Loucy (cell line): ENCODE results near the gene CC2D2A.

Experiments used
- H2AFZ ChIP-seq: fragments of 200-600 bp; sonication (generic); 2 replicates; pipeline ENCODE4 v1.6.0; 2016; ENCODE audit warnings: antibody characterized with exemption, mild to moderate bottlenecking, low read length, moderate library complexity
- H3F3A ChIP-seq: fragments of 200-600 bp; 2 replicates; pipeline ENCODE4 v1.6.0; 2016; ENCODE audit warnings: antibody characterized with exemption, low read depth, mild to moderate bottlenecking
- H3K27me3 ChIP-seq: fragments of 200-600 bp; sonication (generic); 2 replicates; pipeline ENCODE4 v1.6.1; 2014; ENCODE audit warnings: low read length, mild to moderate bottlenecking; ENCODE audit not compliant: insufficient read depth, poor library complexity, severe bottlenecking
- H3K36me3 ChIP-seq: fragments of 200-600 bp; sonication (generic); 2 replicates; pipeline ENCODE4 v1.6.1; 2016; ENCODE audit warnings: low read length; ENCODE audit not compliant: insufficient read depth
- H3K4me1 ChIP-seq: fragments of 200-600 bp; sonication (generic); 2 replicates; pipeline ENCODE4 v1.5.1; 2014; ENCODE audit warnings: low read length, mild to moderate bottlenecking; ENCODE audit not compliant: insufficient read depth, poor library complexity, severe bottlenecking
- H3K4me2 ChIP-seq: fragments of 200-600 bp; sonication (generic); 2 replicates; pipeline ENCODE4 v1.6.0; 2014; ENCODE audit warnings: antibody characterized with exemption, low read length, low read depth, mild to moderate bottlenecking; ENCODE audit not compliant: poor library complexity, severe bottlenecking
- H3K4me3 ChIP-seq: fragments of 200-600 bp; sonication (generic); 2 replicates; pipeline ENCODE4 v1.5.1; 2014; ENCODE audit warnings: low read length, mild to moderate bottlenecking, mixed read lengths; ENCODE audit not compliant: poor library complexity, severe bottlenecking
- H3K79me2 ChIP-seq: fragments of 200-600 bp; sonication (generic); 2 replicates; pipeline ENCODE4 v1.6.1; 2014; ENCODE audit warnings: low read length; ENCODE audit not compliant: insufficient read depth
- H3K9ac ChIP-seq: fragments of 200-600 bp; sonication (generic); 2 replicates; pipeline ENCODE4 v1.6.0; 2014; ENCODE audit warnings: mild to moderate bottlenecking, low read depth, low read length, moderate library complexity; ENCODE audit not compliant: poor library complexity, severe bottlenecking
- H3K9me2 ChIP-seq: fragments of 200-600 bp; sonication (generic); replicated peaks from 2 replicates; pipeline ENCODE4 v1.6.1; 2016; ENCODE audit warnings: low read depth, low read length, mixed read lengths
- H3K9me3 ChIP-seq: fragments of 200-600 bp; sonication (generic); 2 replicates; pipeline ENCODE4 v1.6.1; 2014; ENCODE audit warnings: mild to moderate bottlenecking, antibody characterized with exemption, low read length, low read depth; ENCODE audit not compliant: insufficient read depth
- H4K20me1 ChIP-seq: fragments of 200-600 bp; sonication (generic); 2 replicates; pipeline ENCODE4 v1.6.0; 2014; ENCODE audit warnings: antibody characterized with exemption, low read length, mild to moderate bottlenecking; ENCODE audit not compliant: insufficient read depth, poor library complexity, severe bottlenecking
- EZH2phosphoT487 ChIP-seq: fragments of 200-600 bp; IDR thresholded peaks from 2 replicates; pipeline ENCODE4 v1.6.1; 2018; ENCODE audit warnings: antibody characterized with exemption, mild to moderate bottlenecking, moderate library complexity, borderline replicate concordance
- TF ChIP-seq, protein P1 (sequence below): fragments of 200-600 bp; sonication (generic); conservative IDR thresholded peaks from 2 replicates; pipeline ENCODE4 v1.5.1; 2014; ENCODE audit warnings: mild to moderate bottlenecking, antibody characterized with exemption, low read length

CC2D2A gene

GRCh38 chr4:15525080-15525479 is 55.4 kb downstream of the CC2D2A start:
- Histone ChIP-seq H3K9me3 (no peaks in the 10 kb centered on the region), H3K79me2 (no peaks in the 10 kb centered on the region), H3K9ac (no peak overlapping the region), H3K4me3 (no peak overlapping the region), H3K36me3 (no peaks in the 10 kb centered on the region), H3K27me3 (no peaks in the 10 kb centered on the region), H2AFZ (no peak overlapping the region), H3F3A (no peaks in the 10 kb centered on the region), H4K20me1 (no peaks in the 10 kb centered on the region), H3K4me1 (no peaks in the 10 kb centered on the region), H3K4me2 (no peak overlapping the region), H3K9me2 (no peaks in the 10 kb centered on the region)
- TF ChIP-seq EZH2phosphoT487 = no peak
- TF ChIP-seq, protein P1, sequence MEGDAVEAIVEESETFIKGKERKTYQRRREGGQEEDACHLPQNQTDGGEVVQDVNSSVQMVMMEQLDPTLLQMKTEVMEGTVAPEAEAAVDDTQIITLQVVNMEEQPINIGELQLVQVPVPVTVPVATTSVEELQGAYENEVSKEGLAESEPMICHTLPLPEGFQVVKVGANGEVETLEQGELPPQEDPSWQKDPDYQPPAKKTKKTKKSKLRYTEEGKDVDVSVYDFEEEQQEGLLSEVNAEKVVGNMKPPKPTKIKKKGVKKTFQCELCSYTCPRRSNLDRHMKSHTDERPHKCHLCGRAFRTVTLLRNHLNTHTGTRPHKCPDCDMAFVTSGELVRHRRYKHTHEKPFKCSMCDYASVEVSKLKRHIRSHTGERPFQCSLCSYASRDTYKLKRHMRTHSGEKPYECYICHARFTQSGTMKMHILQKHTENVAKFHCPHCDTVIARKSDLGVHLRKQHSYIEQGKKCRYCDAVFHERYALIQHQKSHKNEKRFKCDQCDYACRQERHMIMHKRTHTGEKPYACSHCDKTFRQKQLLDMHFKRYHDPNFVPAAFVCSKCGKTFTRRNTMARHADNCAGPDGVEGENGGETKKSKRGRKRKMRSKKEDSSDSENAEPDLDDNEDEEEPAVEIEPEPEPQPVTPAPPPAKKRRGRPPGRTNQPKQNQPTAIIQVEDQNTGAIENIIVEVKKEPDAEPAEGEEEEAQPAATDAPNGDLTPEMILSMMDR = no peak

DNA sequence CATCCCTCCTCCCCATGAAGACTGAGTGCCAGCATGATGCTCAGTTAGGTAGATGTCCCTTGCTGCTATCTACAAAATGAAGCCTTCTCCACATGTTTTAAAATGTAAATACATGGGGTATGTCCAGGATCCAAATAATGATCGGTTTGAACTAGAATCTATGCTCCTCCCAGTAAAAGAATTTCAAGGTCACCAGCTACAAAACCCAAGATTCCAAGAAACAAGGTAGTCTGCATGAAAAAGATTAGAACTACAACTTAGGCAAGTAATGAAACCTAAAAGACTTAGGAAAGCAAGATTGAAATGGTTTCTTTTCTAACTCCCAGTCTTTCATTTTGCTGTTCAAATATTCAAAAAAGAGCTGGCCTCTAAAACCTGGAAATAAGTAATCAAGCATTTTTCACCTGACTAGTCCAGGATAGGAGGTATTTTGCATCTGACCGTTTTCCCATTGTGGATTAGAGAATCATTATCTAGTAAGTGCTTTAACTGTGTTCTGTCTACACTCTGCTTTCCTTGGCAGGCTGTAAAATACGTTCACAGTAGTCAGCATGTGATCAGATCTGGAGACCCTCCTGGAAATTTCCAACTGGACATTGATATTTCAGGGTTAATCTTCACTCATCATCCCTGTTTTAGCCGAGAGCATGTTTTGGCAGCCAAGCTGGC is 57.4 kb downstream of the CC2D2A start:
- no peak overlapping the region for H3K4me3 ChIP-seq
- H3K4me1 ChIP-seq = no peaks in the 10 kb centered on the region
- no peak overlapping the region for H2AFZ ChIP-seq
- H4K20me1 ChIP-seq = no peaks in the 10 kb centered on the region
- no peaks in the 10 kb centered on the region for H3K36me3 ChIP-seq
- no peaks in the 10 kb centered on the region for H3K27me3 ChIP-seq
- H3F3A ChIP-seq = no peaks in the 10 kb centered on the region
- no peaks in the 10 kb centered on the region for H3K79me2 ChIP-seq
- no peaks in the 10 kb centered on the region for H3K9me3 ChIP-seq
- H3K4me2 ChIP-seq = no peak overlapping the region
- TF ChIP-seq, protein P1 = no peak
- no peak for TF ChIP-seq EZH2phosphoT487
- H3K9me2 ChIP-seq = no peaks in the 10 kb centered on the region
- no peak overlapping the region for H3K9ac ChIP-seq

DNA sequence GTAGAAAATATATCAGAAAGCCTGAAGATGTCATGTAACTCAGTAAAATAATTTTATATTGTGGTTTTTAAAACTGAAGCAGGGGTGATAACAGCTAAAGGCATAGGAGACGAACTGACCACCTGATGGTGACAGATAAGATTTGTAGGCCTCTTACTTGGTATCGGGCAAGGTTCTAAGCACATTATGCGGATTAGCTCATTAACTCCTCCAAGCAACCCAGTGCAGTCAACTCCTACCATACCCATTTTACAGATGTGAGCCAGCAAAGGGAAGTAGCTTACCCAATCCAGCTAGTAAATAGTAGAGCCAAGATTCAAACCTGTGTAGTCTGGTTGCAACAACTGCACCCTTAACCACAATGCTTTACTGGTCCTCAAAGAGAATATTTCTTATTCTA is 62.1 kb downstream of the CC2D2A start:
- Histone ChIP-seq H3K9me2 (no peaks in the 10 kb centered on the region), H3F3A (no peaks in the 10 kb centered on the region), H3K9me3 (no peaks in the 10 kb centered on the region), H3K4me2 (no peak overlapping the region), H3K27me3 (no peaks in the 10 kb centered on the region), H4K20me1 (no peaks in the 10 kb centered on the region), H3K79me2 (no peaks in the 10 kb centered on the region), H2AFZ (no peak overlapping the region), H3K4me1 (no peaks in the 10 kb centered on the region), H3K36me3 (no peaks in the 10 kb centered on the region), H3K9ac (no peak overlapping the region), H3K4me3 (no peak overlapping the region)
- no peak for TF ChIP-seq EZH2phosphoT487
- TF ChIP-seq, protein P1 = no peak
